ENCODE results near the gene GPSM1.

The GPSM1 gene

DNA sequence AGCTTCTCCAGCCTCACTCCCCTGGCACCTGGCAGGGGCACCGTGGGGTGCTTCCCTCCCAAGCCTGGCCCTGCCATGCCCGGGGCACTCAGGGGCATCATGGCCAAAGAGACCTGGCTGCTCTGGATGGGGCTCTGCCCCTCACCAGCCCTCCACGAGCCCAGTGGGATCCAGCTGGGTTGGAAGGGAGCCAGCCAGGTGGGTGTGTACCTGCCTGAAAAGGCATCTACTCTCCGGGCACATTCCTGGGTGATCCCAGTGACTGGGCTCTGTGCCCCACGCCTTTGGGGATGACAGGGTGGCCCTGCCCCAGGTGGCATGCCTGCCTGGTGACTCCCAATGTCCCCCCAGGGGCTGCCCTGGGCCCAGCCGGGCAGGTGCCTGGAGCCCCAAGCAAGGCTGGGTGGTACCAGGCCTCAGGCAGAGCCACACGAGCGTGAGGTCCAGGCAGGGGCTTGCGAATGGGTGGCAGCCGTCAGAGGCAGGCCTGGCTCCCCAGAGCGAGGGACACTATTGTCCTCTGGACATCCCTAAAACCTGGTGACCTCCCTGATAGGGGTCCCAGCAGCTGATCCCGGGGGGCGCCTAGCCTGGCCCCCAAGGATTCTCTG is 777 bp downstream of the GPSM1 start:
- Histone ChIP-seq H3K27ac (ENCODE audit: insufficient read depth, low read depth, low read length, poor library complexity, severe bottlenecking) (peak overlapping the region; percentile 2), H3K4me3 (ENCODE audit: insufficient read depth, low read depth, low read length) (peak overlapping the region; percentile 53), H3K4me1 (ENCODE audit: control insufficient read depth, insufficient read depth, low read length) (peaks cover 43% of the 10 kb centered on the region), H3K36me3 (ENCODE audit: control insufficient read depth, insufficient read depth, low read length) (no peaks in the 10 kb centered on the region), H3K27me3 (ENCODE audit: control insufficient read depth, insufficient read depth, low read length, poor library complexity, severe bottlenecking) (no peaks in the 10 kb centered on the region), H3K9me3 (ENCODE audit: control insufficient read depth, low read length) (no peaks in the 10 kb centered on the region)
- WGBS, 2 experiments: 63% methylated on average over 13 of the region's 13 CpGs

DNA sequence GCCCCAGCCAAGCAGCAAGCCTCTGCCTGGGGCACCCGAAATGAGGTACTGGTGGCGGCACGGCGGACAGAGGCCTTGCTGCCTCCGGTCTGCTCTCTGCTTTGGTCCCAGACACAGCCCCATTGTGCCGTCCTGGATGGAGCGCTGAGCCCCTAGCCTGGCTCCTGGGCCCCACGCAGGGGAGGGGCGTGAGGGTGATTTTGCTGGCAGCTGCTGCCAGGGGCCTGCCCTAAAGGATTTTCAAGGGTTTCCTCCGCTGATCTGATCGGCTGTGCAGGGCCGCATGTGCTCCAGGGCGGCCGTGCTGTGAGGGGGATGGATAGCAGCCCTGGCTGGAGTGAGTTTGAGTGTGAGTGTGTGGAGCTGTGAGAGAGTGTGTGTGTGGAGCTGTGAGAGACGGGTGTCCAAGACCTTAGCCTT is 1.3 kb downstream of the GPSM1 start:
- Histone ChIP-seq H3K4me3 (ENCODE audit: insufficient read depth, low read depth, low read length) (peak overlapping the region; percentile 53), H3K4me1 (ENCODE audit: control insufficient read depth, insufficient read depth, low read length) (peaks cover 43% of the 10 kb centered on the region), H3K27ac (ENCODE audit: insufficient read depth, low read depth, low read length, poor library complexity, severe bottlenecking) (peak overlapping the region; percentile 2), H3K27me3 (ENCODE audit: control insufficient read depth, insufficient read depth, low read length, poor library complexity, severe bottlenecking) (no peaks in the 10 kb centered on the region), H3K9me3 (ENCODE audit: control insufficient read depth, low read length) (no peaks in the 10 kb centered on the region), H3K36me3 (ENCODE audit: control insufficient read depth, insufficient read depth, low read length) (no peaks in the 10 kb centered on the region)
- 61 to 63% methylated on average over 15 of the region's 15 CpGs for whole genome bisulfite sequencing, 2 experiments

DNA sequence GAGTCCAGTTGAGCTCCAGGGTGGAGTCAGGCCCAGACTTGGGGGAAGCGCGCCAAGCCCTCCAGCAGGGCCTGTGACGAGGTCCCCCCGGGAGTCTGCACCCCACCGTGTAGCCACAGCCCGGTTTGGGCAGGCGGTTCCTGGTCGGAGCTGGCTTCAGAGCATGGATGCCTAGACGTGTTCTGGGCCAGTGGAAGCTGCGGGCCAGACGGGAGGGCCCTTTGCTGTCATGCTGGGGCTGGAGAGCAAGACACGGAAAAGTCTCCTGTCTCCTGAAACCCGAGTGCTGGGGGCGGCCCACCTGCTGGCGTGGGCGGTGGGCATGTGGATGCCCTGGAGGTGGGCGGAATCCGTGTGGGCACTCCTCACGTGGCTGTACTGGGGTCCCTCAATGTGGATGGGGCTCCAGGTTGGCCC is 1.9 kb downstream of the GPSM1 start:
- WGBS, 2 experiments: 87 to 89% methylated on average over 19 of the region's 19 CpGs
- Histone ChIP-seq H3K36me3 (ENCODE audit: control insufficient read depth, insufficient read depth, low read length) (no peaks in the 10 kb centered on the region), H3K4me3 (ENCODE audit: insufficient read depth, low read depth, low read length) (peak overlapping the region; percentile 53), H3K27ac (ENCODE audit: insufficient read depth, low read depth, low read length, poor library complexity, severe bottlenecking) (no peak overlapping the region), H3K27me3 (ENCODE audit: control insufficient read depth, insufficient read depth, low read length, poor library complexity, severe bottlenecking) (no peaks in the 10 kb centered on the region), H3K9me3 (ENCODE audit: control insufficient read depth, low read length) (no peaks in the 10 kb centered on the region), H3K4me1 (ENCODE audit: control insufficient read depth, insufficient read depth, low read length) (peaks cover 43% of the 10 kb centered on the region)

DNA sequence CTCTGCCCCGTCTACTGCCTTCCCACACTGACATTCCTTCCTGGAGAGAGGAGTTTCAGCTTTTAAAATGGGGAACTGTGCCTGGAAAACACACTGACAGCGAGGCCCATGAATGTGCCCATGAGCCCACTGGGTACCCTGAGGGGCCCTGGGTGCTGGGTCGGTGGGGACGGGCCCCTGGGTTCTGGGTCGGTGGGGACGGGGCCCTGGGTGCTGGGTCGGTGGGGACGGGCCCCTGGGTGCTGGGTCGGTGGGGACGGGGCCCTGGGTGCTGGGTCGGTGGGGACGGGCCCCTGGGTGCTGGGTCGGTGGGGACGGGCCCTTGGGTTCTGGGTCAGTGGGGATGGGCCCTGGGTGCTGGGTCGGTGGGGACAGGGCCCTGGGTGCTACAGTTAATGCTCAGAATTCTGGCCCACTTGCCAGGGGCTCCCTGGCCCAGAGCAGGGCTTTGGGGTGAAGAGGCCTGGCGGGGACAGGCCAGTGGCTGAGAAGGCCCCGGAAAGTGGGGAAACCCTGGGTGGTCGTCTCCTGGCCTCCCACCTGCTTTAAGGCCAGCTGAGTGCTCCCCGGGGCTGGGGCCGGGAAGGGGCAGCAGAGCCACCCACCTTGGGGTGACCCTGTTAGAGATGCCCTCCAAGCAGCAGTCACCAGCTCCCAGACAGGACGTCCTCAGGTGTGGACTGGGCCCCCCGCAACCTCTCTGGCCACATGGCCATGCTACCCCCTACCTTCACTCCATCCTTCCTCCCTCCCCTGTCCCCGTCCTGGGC is 2.5 kb downstream of the GPSM1 start:
- no peaks in the 10 kb centered on the region for H3K36me3 ChIP-seq (ENCODE audit: control insufficient read depth, insufficient read depth, low read length)
- no peaks in the 10 kb centered on the region for H3K9me3 ChIP-seq (ENCODE audit: control insufficient read depth, low read length)
- 94 to 96% methylated on average over 23 of the region's 23 CpGs for WGBS, 2 experiments
- H3K27ac ChIP-seq (ENCODE audit: insufficient read depth, low read depth, low read length, poor library complexity, severe bottlenecking): no peak overlapping the region
- H3K27me3 ChIP-seq (ENCODE audit: control insufficient read depth, insufficient read depth, low read length, poor library complexity, severe bottlenecking): no peaks in the 10 kb centered on the region
- H3K4me1 ChIP-seq (ENCODE audit: control insufficient read depth, insufficient read depth, low read length): peaks cover 48% of the 10 kb centered on the region
- no peak overlapping the region for H3K4me3 ChIP-seq (ENCODE audit: insufficient read depth, low read depth, low read length)

DNA sequence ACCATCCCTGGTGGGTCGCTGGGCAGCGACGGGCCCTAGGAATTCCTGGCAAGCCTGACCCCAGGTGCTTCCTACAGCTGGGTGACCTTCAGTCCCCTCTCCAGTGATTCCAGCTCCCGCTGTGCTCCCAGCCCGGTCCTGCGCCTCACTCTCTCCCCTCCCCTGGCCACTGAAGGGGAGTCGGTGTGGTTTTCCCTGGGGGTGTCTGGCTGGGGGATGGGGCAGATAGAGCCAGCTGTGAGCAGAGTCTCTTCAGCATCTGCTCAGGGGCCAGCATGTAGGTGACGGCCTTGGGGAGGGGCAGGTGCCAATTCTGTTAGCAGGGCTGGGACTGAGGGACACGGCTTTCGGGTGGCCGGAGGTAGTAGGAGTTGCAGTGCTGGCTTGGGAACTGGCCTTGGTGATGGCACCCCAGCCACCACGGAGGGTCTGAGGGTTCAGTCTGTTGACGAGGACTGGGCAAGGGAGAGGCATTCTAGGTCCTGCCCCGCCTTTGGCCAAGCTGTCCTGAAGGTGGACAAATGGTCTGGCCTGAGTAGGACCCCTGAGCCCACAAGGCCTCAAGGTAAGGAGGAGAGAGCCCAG is 3.2 kb downstream of the GPSM1 start:
- WGBS, 2 experiments: 90 to 91% methylated on average over 14 of the region's 14 CpGs

DNA sequence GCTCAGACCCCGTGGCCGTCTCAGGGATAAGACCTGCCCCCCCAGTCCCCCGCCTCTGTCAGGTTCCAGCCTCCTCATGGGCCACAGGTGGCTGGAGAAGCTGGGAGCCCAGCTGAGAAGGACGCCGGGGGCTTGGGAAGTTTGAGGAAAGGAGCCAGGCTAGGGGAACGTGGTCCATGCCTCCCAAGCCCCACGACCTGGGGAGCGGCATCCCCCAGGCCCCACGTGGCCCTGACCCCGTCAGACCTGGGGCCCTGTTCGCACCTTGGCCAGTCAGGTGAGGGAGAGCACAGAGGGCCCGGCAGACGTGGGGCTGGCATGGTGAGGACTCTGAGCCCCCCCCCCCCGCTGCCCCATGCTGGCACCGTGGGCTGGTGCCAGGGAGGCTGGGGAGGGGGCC is 3.7 kb downstream of the GPSM1 start:
- Histone ChIP-seq H3K4me3 (ENCODE audit: insufficient read depth, low read depth, low read length) (no peak overlapping the region), H3K36me3 (ENCODE audit: control insufficient read depth, insufficient read depth, low read length) (no peaks in the 10 kb centered on the region), H3K9me3 (ENCODE audit: control insufficient read depth, low read length) (no peaks in the 10 kb centered on the region), H3K4me1 (ENCODE audit: control insufficient read depth, insufficient read depth, low read length) (peaks cover 45% of the 10 kb centered on the region), H3K27me3 (ENCODE audit: control insufficient read depth, insufficient read depth, low read length, poor library complexity, severe bottlenecking) (no peaks in the 10 kb centered on the region), H3K27ac (ENCODE audit: insufficient read depth, low read depth, low read length, poor library complexity, severe bottlenecking) (no peak overlapping the region)
- 94 to 95% methylated on average over 15 of the region's 15 CpGs for WGBS, 2 experiments

More for the DNA sequence above, 3.2 kb downstream of the GPSM1 start:
- Histone ChIP-seq H3K4me1 (ENCODE audit: control insufficient read depth, insufficient read depth, low read length) (peaks cover 50% of the 10 kb centered on the region), H3K36me3 (ENCODE audit: control insufficient read depth, insufficient read depth, low read length) (no peaks in the 10 kb centered on the region), H3K4me3 (ENCODE audit: insufficient read depth, low read depth, low read length) (no peak overlapping the region), H3K9me3 (ENCODE audit: control insufficient read depth, low read length) (no peaks in the 10 kb centered on the region), H3K27me3 (ENCODE audit: control insufficient read depth, insufficient read depth, low read length, poor library complexity, severe bottlenecking) (no peaks in the 10 kb centered on the region), H3K27ac (ENCODE audit: insufficient read depth, low read depth, low read length, poor library complexity, severe bottlenecking) (no peak overlapping the region)

DNA sequence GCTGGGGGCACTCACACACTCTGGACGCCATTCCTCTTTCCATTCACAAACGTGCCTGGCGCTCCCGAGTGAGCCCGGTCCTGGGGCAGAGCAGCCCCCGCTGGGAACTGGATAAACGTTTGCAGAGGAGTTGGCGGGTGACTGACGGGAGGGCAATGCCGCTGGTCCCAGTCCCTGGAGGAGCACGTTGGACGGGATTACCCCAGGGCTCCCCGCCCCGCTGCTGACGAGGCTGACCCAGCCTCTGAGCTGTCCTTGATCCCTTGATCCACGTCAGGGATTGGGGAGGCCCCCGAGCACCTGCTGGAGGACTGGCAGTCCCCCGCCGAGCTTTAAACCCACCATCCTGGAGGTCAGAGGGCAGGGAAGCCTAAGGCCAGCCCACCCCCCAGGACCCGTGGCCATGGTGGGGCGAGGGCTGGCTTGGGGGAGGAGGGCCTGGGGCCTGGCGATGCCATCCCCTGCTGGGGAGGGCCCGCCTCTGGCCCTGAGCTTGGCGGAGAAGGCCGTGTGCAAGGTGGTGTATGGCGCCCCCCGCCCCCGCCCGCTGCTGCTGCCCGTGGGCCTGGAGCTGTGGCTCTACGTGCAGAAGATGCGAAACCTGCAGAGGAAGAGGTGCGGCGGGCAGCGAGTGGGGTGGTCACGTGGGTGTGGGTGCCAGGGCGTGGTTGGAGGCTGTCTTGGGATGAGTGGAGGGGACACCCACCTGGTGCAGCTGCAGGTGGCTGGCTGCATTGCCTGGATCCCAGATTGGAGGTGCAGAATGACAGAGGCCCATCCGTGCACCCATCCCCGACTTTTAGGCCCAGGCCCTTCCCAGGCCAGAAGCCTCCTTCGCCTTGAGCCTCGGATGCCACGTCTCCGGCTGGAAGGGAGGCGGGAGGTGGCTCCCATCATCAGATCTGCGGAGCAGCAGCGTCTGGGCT is 4.5 kb downstream of the GPSM1 start:
- Histone ChIP-seq H3K27me3 (ENCODE audit: control insufficient read depth, insufficient read depth, low read length, poor library complexity, severe bottlenecking) (no peaks in the 10 kb centered on the region), H3K36me3 (ENCODE audit: control insufficient read depth, insufficient read depth, low read length) (no peaks in the 10 kb centered on the region), H3K4me3 (ENCODE audit: insufficient read depth, low read depth, low read length) (no peak overlapping the region), H3K9me3 (ENCODE audit: control insufficient read depth, low read length) (no peaks in the 10 kb centered on the region), H3K4me1 (ENCODE audit: control insufficient read depth, insufficient read depth, low read length) (peaks cover 37% of the 10 kb centered on the region), H3K27ac (ENCODE audit: insufficient read depth, low read depth, low read length, poor library complexity, severe bottlenecking) (no peak overlapping the region)
- 84 to 85% methylated on average over 46 of the region's 46 CpGs for WGBS, 2 experiments

DNA sequence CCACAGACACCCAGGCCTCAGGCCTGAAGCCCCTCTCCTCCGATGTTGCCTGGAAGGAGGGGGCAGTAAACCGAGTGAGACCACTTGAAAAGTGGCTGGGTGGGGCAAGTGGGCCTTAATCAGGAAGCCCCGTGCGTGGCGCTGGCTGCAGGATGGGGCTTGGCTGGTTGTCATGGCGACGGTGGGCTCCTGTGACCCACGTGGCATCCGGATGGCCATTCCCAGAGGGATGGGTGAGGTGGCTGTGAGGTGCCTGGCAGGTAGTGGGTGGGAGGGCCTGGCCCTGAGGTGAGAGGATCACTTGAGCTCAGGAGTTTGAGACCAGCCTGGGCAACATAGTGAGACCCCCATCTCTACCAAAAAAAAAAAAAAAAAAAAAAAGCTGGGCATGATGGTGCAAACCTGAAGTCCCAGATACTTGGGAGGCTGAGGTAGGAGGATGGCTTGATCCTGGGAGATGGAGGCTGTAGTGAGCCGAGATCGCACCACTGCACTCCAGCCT is 5.2 kb downstream of the GPSM1 start:
- Histone ChIP-seq H3K36me3 (ENCODE audit: control insufficient read depth, insufficient read depth, low read length) (no peaks in the 10 kb centered on the region), H3K4me3 (ENCODE audit: insufficient read depth, low read depth, low read length) (no peak overlapping the region)
- WGBS, 2 experiments: 88 to 92% methylated on average over 11 of the region's 11 CpGs

DNA sequence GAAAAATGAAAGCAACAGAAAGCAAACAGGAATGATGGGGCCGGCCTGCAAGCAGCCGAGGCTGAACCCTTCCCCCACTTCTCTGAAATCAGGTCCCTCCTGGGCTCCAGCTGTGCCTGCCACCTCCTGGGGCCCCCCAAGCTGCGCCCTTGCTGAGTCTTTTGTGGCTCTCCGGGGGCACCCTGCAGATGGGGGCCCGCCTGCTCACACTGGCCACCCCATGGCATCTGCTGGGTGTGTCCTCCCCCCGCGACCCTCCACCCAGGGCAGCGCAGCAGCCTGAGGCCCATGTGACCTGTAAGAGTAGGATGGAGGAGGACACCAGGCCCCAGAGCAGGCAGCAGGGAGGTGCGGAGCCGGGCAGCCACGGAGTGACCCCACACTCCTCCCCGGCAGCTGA is 5.7 kb downstream of the GPSM1 start:
- Histone ChIP-seq H3K27me3 (ENCODE audit: control insufficient read depth, insufficient read depth, low read length, poor library complexity, severe bottlenecking) (no peaks in the 10 kb centered on the region), H3K36me3 (ENCODE audit: control insufficient read depth, insufficient read depth, low read length) (no peaks in the 10 kb centered on the region), H3K4me1 (ENCODE audit: control insufficient read depth, insufficient read depth, low read length) (peaks cover 32% of the 10 kb centered on the region), H3K9me3 (ENCODE audit: control insufficient read depth, low read length) (no peaks in the 10 kb centered on the region), H3K27ac (ENCODE audit: insufficient read depth, low read depth, low read length, poor library complexity, severe bottlenecking) (no peak overlapping the region), H3K4me3 (ENCODE audit: insufficient read depth, low read depth, low read length) (no peak overlapping the region)
- 92 to 94% methylated on average over 12 of the region's 12 CpGs for WGBS, 2 experiments

More for the DNA sequence above, 5.2 kb downstream of the GPSM1 start:
- no peaks in the 10 kb centered on the region for H3K9me3 ChIP-seq (ENCODE audit: control insufficient read depth, low read length)
- peaks cover 34% of the 10 kb centered on the region for H3K4me1 ChIP-seq (ENCODE audit: control insufficient read depth, insufficient read depth, low read length)
- H3K27ac ChIP-seq (ENCODE audit: insufficient read depth, low read depth, low read length, poor library complexity, severe bottlenecking): no peak overlapping the region
- H3K27me3 ChIP-seq (ENCODE audit: control insufficient read depth, insufficient read depth, low read length, poor library complexity, severe bottlenecking): no peaks in the 10 kb centered on the region

Data from ectodermal cell (in vitro differentiated cells).